HepG2 (cell line): ENCODE measurements around the gene INTS1. TPM values are rescaled to one million over a fixed set of nuclear protein-coding genes. Genes with fewer than 3 reads are reported as not detected.

ENCODE experiments used
- CREB1 ChIP-seq, 2 experiments: fragments of 450-650 bp in 1 of 2; IDR thresholded peaks; 2 replicates each; pipeline ENCODE4 v1.6.1; 2016 to 2017; ENCODE audit warnings: control low read depth in 1 of 2, mild to moderate bottlenecking in 1 of 2, missing compliant biosample characterization in 1 of 2, missing genetic modification characterization in 1 of 2
- ERF ChIP-seq: IDR thresholded peaks from 2 replicates; pipeline ENCODE4 v1.6.1; 2018; ENCODE audit warnings: missing biosample characterization, missing genetic modification reagents
- ETV5 ChIP-seq: IDR thresholded peaks from 2 replicates; pipeline ENCODE4 v1.6.1; 2018; ENCODE audit warnings: missing biosample characterization, missing genetic modification reagents, inconsistent platforms, borderline replicate concordance
- HMGXB3 ChIP-seq: sonication (generic); formaldehyde crosslinking; IDR thresholded peaks from 2 replicates; pipeline ENCODE4 v1.4.0; 2020; ENCODE audit warnings: missing genetic modification reagents, borderline replicate concordance
- IRF2 ChIP-seq: IDR thresholded peaks from 2 replicates; pipeline ENCODE4 v1.6.1; 2018; ENCODE audit warnings: missing genetic modification reagents, missing compliant biosample characterization
- KAT2B ChIP-seq: fragments of 150-350 bp; IDR thresholded peaks from 2 replicates; pipeline ENCODE4 v1.6.1; 2014; ENCODE audit warnings: low read depth, low read length, borderline replicate concordance
- MTA1 ChIP-seq: sonication (generic); formaldehyde crosslinking; IDR thresholded peaks from 2 replicates; pipeline ENCODE4 v1.4.0; 2020; ENCODE audit warnings: missing genetic modification reagents, mild to moderate bottlenecking, borderline replicate concordance
- POLR2AphosphoS5 ChIP-seq: IDR thresholded peaks from 2 replicates; pipeline ENCODE4 v1.6.1; 2012; ENCODE audit warnings: low read depth, low read length
- SETDB1 ChIP-seq: sonication (generic); formaldehyde crosslinking; IDR thresholded peaks from 2 replicates; pipeline ENCODE4 v1.5.1; 2020; ENCODE audit warnings: missing genetic modification reagents, mild to moderate bottlenecking, borderline replicate concordance
- TBL1XR1 ChIP-seq: fragments of 150-350 bp; IDR thresholded peaks from 2 replicates; pipeline ENCODE4 v1.6.1; 2014; ENCODE audit warnings: borderline replicate concordance, low read length; ENCODE audit not compliant: partially characterized antibody
- TCF12 ChIP-seq, 2 experiments: fragments of 450-650 bp in 1 of 2; sonication (generic) in 1 of 2; formaldehyde crosslinking in 1 of 2; IDR thresholded peaks; 2 replicates each; pipeline versions ENCODE4 v1.6.1 to v1.8.0; 2017 to 2022; ENCODE audit warnings: antibody characterized with exemption in 1 of 2, mild to moderate bottlenecking in 1 of 2, missing genetic modification reagents in 1 of 2, moderate library complexity in 1 of 2
- TOE1 ChIP-seq: sonication (generic); formaldehyde crosslinking; IDR thresholded peaks from 2 replicates; pipeline ENCODE4 v1.4.0; 2020; ENCODE audit warnings: mild to moderate bottlenecking, missing genetic modification reagents
- ZNF501 ChIP-seq: sonication (generic); formaldehyde crosslinking; IDR thresholded peaks from 2 replicates; pipeline ENCODE4 v1.5.1; 2020; ENCODE audit warnings: mild to moderate bottlenecking, moderate library complexity, missing genetic modification reagents
- ZNF770 ChIP-seq: sonication (generic); formaldehyde crosslinking; IDR thresholded peaks from 2 replicates; pipeline ENCODE4 v1.5.0; 2020; ENCODE audit warnings: mild to moderate bottlenecking, missing genetic modification reagents
- ZNF773 ChIP-seq: sonication (generic); formaldehyde crosslinking; IDR thresholded peaks from 2 replicates; pipeline ENCODE4 v1.4.0; 2020; ENCODE audit warnings: missing genetic modification reagents, borderline replicate concordance
- ZNF839 ChIP-seq: sonication (generic); formaldehyde crosslinking; IDR thresholded peaks from 2 replicates; pipeline ENCODE4 v1.4.0; 2020; ENCODE audit warnings: missing genetic modification reagents, mild to moderate bottlenecking, borderline replicate concordance
- ZSCAN25 ChIP-seq: sonication (generic); formaldehyde crosslinking; IDR thresholded peaks from 2 replicates; pipeline ENCODE4 v1.8.0; 2022; ENCODE audit warnings: mild to moderate bottlenecking, missing genetic modification reagents
- polyA plus RNA-seq, 8 experiments: library from polyadenylated mRNA; depleted of rRNA in 3 of 8; stranded (reverse) in 7 of 8; unstranded in 1 of 8; fragments of >200 nt; fragmentation: Illumina TruSeq in 4 of 8; extraction: Trizol in 4 of 8; gene quantifications; 2 replicates each; pipeline versions ENCODE4 v1.2.1 to v1.2.3, GENCODE V29; 2011 to 2016; ENCODE audit warnings: low read depth in 4 of 8, missing spikeins in 1 of 8, mixed read lengths in 1 of 8; ENCODE audit not compliant: insufficient read depth in 1 of 8
- total RNA-seq, 5 experiments: library from RNA; depleted of rRNA; stranded (reverse); fragments of >200 nt; fragmentation: Illumina TruSeq; extraction: Trizol; gene quantifications; 2 replicates each; pipeline ENCODE4 v1.2.3, GENCODE V29; 2016; ENCODE audit warnings: low read depth in 1 of 5
- TF ChIP-seq, protein P1 (sequence below): sonication (generic); IDR thresholded peaks from 2 replicates; pipeline ENCODE4 v1.6.1; 2016; ENCODE audit warnings: low read depth, borderline replicate concordance
- TF ChIP-seq, protein P2 (sequence below): sonication (generic); formaldehyde crosslinking; IDR thresholded peaks from 2 replicates; pipeline ENCODE4 v1.4.0; 2020; ENCODE audit warnings: missing genetic modification reagents

Gene INTS1
- total and polyA plus RNA-seq, 2 of the 13 experiments (the other 11 are each of a cell fraction or from before 2014, with no cell fraction given): 13.7 to 29.0 TPM

GRCh38 chr7:1428941-1429501 is 75.2 kb downstream of the INTS1 start (continued):
- TF ChIP-seq ZNF770 (CRISPR knock-in tag) (peak; percentile 92), ETV5 (CRISPR knock-in tag) (peak; percentile 50; the same call in 1 of the 2 replicates), HMGXB3 (CRISPR knock-in tag) (peak; percentile 61; the same call in 1 of the 2 replicates), ZSCAN25 (CRISPR knock-in tag) (no peak), TCF12 (IDR thresholded peaks at IDR 0.05) (no peak), TCF12 (CRISPR knock-in tag; IDR thresholded peaks at IDR 0.05) (no peak), IRF2 (CRISPR knock-in tag) (0 out of 2 replicates have a peak, but pooled peaks have one; percentile 34), MTA1 (CRISPR knock-in tag) (no peak), SETDB1 (CRISPR knock-in tag) (no peak), TBL1XR1 (no peak), ZNF501 (CRISPR knock-in tag) (0 out of 2 replicates have a peak, but pooled peaks have one; percentile 14), ZNF773 (CRISPR knock-in tag) (no peak), KAT2B (no peak), POLR2AphosphoS5 (peak; percentile 58), ERF (CRISPR knock-in tag) (no peak), ZNF839 (CRISPR knock-in tag) (no peak), TOE1 (CRISPR knock-in tag) (no peak), CREB1 (IDR thresholded peaks at IDR 0.05) (no peak), CREB1 (CRISPR knock-in tag; IDR thresholded peaks at IDR 0.05) (no peak)
- TF ChIP-seq, protein P1, sequence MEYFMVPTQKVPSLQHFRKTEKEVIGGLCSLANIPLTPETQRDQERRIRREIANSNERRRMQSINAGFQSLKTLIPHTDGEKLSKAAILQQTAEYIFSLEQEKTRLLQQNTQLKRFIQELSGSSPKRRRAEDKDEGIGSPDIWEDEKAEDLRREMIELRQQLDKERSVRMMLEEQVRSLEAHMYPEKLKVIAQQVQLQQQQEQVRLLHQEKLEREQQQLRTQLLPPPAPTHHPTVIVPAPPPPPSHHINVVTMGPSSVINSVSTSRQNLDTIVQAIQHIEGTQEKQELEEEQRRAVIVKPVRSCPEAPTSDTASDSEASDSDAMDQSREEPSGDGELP: peak; percentile 14; the same call in 1 of the 2 replicates
- TF ChIP-seq, protein P2, sequence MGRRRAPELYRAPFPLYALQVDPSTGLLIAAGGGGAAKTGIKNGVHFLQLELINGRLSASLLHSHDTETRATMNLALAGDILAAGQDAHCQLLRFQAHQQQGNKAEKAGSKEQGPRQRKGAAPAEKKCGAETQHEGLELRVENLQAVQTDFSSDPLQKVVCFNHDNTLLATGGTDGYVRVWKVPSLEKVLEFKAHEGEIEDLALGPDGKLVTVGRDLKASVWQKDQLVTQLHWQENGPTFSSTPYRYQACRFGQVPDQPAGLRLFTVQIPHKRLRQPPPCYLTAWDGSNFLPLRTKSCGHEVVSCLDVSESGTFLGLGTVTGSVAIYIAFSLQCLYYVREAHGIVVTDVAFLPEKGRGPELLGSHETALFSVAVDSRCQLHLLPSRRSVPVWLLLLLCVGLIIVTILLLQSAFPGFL: no peak
